GM21526 (cell line): ENCODE measurements around the gene ETV7.
"Not testable (repeated sequence)": the region's sequence is repeated elsewhere in the genome, so short reads cannot be mapped to it uniquely, and the experiment has no call there.

Source experiments
- ATAC-seq: cut with Tn5 transposase; IDR thresholded peaks from one replicate; pipeline ENCODE4 v1.9.1; 2021; ENCODE audit warnings: moderate library complexity; ENCODE audit not compliant: unreplicated experiment, low FRiP score

Gene ETV7

GRCh38 chr6:36345681-36346466, 41.6 kb downstream of the ETV7 start:
- ATAC-seq, result no peak

GRCh38 chr6:36343109-36343680, 44.3 kb downstream of the ETV7 start:
- no peak for ATAC-seq

- ATAC-seq, result no peak
Observed at GRCh38 chr6:36340618-36341454, 46.6 kb downstream of the ETV7 start.

DNA sequence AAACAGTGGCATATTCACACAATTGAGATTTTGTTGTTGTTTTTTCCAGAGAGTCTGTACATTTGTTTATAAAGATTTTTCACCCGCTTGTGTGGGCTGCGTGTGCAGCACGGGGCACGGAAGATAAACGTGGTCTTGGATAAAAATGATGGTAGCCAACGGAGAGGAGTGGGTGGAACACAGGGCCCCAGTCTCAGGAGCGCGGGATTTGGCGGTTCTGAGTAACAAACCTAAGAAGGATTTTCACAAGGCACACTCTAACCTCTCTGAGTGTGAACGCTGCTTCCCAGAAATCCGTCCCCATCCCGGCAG, 47.2 kb downstream of the ETV7 start:
- ATAC-seq, result no peak

GRCh38 chr6:36339146-36339545, 48.3 kb downstream of the ETV7 start:
- no peak for ATAC-seq

GRCh38 chr6:36338223-36338622, 49.2 kb downstream of the ETV7 start:
- ATAC-seq, result not testable (repeated sequence)

DNA sequence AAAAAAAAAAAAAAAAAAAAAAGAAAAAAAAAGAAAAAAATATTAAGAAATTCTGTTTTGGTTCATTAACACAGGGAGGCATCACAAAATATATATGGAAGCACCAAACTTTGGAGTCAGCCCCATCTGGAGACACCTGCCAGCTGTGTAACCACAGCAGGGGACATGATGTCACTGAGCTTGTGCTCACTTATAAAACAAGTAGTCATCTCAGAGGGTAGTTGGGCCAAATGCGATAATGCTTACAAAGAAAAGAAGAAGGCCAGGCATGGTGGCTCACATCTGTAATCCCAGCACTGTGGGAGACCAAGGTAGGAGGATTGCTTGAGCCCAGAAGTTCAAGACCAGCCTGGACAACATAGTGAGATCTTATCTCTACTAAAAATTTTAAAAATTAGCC, 49.7 kb downstream of the ETV7 start:
- ATAC-seq, result no peak

GRCh38 chr6:36336779-36337241, 50.7 kb downstream of the ETV7 start, which contains the start of gene BNIP5:
Gene BNIP5 (minus strand): TSS chr6:36336888. CDS start chr6:36330690, 6,198 bp downstream.
- ATAC-seq, result no peak

GRCh38 chr6:36336208-36336710, 51.2 kb downstream of the ETV7 start:
- ATAC-seq, result no peak

- no peak for ATAC-seq
Observed at GRCh38 chr6:36335465-36336207, 51.8 kb downstream of the ETV7 start.

DNA sequence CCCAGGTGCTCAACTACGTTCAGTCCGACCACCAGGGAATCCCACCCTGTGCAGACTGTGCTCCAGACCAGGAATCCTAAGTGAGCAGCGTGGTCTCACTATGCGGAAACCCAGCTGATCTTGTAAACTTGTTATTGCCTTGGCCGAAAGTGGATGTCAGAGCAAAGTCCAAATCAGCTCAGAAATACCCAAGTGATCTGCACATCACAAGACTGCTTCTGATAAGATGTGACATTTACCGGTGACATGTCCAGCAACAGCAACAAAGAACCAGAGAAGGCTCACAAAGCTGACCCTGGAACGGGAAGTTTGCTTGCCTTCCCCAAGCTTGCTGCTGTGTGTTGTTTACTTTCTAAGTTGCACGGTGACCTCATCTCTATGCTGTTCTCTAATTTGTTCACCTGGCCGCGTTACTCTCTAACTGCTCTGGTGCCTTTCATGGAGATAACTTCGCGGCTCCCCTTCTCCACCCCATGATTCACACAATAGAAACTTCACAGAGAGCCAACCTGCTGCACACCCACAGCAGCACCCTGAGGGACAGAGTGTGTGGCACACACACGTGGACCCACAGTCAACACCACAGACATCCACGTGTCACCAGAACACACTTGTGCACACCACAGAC, 52.5 kb downstream of the ETV7 start:
- ATAC-seq, result no peak

DNA sequence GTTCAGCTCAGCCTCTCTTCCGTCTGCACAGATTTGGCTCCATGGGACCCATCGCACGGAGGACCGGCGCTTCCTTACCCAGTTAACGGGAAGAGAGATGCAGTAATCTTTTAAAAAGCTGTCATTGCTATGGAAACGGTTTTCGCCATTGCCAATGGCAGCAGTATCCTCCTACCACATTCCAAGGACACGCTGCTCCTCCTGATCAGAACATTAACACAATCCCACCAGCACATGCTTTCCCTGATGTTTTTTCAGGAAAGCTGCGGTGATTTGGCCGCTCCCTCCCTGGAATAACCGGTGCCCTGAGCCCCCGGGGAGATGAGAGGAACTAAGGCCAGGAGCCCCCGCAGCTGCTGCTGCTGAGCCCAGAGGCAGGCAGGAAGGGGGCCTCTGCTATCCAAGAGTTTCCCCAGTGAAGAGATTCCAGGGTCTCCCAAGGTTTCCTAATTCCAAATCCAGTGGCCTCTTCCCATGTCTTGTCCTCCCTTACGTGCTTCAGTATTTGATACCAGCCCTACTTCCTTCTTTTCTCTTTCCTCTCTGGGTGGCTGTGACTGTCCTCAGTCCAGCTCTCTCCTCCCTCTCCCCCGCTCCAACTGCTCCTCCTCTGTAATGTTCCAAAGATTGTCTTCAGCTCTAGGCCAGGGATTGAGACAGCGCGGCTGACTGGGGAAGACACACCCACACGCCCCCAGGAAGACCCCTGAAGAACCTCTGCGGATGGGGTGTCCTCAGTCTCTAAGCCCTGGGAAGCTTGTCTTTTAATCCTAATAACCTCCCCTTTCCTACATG, 53.3 kb downstream of the ETV7 start:
- ATAC-seq, result no peak

GRCh38 chr6:36333171-36333895, 54.1 kb downstream of the ETV7 start:
- ATAC-seq, result no peak

DNA sequence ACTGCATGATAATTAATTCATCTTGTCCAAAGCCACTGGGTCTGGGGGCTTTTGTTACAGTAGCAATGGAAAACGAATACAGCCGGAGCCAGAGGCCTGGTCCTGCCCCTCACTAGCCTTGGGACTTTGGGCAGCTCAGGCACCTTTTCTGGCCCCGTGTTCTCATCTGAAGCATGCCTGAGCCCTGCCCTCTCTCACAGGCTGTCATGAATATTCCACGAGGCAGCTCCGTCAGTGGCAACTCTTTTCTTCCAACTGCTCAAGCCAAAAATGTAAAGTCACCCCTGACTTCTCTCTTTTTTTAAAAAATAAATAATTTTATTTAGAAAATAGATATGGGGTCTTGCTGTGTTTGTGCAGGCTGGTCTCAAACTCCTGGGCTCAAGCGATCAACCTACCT, 56.1 kb downstream of the ETV7 start:
- ATAC-seq, result no peak

- no peak for ATAC-seq
Observed at GRCh38 chr6:36330366-36330765, 57.1 kb downstream of the ETV7 start.

DNA sequence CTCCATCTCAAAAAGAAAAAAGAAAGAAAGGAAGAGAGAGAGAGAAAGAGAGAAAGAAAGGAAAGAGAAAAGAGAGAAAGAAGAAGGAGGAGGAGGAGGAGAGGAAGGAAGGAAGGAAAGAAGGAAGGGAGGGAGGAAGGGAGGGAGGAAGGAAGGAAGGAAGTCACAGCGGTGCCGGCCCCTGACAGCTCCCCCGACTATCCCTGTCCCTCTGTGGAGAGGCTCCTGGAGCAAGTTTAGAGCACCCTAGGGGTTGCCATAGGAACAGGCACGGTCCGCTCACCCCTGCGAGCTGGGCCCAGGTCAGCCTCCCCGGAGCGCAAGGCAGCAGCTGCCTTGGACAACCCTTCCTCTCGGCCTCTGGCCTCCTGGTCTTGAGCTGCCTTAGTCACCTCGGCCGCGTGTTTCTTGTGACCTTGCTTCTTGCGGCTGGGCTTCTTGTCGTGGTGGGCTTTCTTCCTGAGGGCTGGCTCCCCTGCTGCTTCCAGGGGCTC, 57.6 kb downstream of the ETV7 start:
- no peak for ATAC-seq

DNA sequence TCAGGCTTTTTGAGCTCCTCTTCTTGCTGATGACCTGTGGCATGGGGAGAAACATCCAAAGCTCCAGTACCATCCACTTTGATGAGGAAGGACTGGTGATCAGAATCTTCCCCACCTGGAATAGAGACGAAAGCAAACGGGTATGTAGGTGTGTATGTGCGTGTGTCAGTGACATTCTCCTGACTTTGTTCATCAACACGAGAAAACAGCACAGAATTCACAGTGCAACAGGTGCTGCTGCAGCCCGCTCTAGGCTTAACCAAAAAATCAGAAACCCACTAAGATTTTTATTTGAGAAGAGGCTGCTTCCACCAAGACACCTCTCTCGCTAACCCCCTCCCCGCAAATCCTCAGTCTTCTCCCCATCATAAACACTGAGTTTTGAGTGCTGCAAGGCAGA, 58.9 kb downstream of the ETV7 start:
- ATAC-seq, result no peak

- ATAC-seq, result no peak
Observed at GRCh38 chr6:36327919-36328236, 59.6 kb downstream of the ETV7 start.
